Mononuclear cell (primary cell): Measurements from ENCODE around the gene CEP57L1. TPM values are rescaled to one million over a fixed set of nuclear protein-coding genes. Genes with fewer than 3 reads are reported as not detected.
"Not testable (repeated sequence)": the region's sequence is repeated elsewhere in the genome, so short reads cannot be mapped to it uniquely, and the experiment has no call there.

Experiments
- H3K27me3 ChIP-seq: 2 replicates; pipeline ENCODE4 v1.6.0; 2011; ENCODE audit warnings: low read length, control low read depth; ENCODE audit not compliant: insufficient read depth
- H3K4me1 ChIP-seq: 2 replicates; pipeline ENCODE4 v1.5.1; 2011; ENCODE audit warnings: mild to moderate bottlenecking, low read length, control low read depth; ENCODE audit not compliant: insufficient read depth
- H3K4me3 ChIP-seq: 2 replicates; pipeline ENCODE4 v1.5.1; 2011; ENCODE audit warnings: mild to moderate bottlenecking, low read length, moderate library complexity
- H3K9me3 ChIP-seq: 2 replicates; pipeline ENCODE4 v1.5.1; 2011; ENCODE audit warnings: low read depth, mild to moderate bottlenecking, control low read depth, low read length
- total RNA-seq: library from RNA; depleted of rRNA; stranded (reverse); fragments of >200 nt; gene quantifications from one replicate; pipeline ENCODE4 v1.2.3, GENCODE V29; 2012

The CEP57L1 gene
- total RNA-seq, 1 donor = 8.7 TPM

DNA sequence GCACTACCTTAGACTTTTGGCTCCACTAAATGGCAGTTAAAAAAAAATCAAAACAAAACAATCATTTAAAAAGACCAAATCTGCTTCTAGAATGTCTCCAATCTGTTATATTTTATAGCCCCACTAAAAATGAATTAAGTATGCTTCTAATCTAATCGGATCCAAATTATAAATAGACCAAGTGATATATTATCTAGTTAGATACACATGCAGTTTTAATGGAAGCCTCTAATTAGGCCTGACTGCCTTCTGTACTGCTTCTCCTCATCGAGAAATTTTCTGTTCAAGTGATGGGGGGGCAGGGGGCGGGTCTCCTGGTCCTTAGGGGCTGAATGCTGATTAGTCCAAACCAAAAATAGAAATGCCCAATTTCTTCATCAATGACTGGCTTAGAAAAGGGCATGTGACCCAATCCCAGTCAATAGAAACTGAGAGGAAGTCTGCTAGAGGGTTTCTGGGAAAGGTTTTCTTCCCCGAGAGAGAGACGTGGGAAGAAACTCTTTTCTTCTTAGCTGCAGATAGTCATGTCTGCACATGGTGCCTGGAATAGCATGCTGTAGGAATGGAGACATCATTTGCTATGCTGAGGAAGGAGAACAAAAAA is 7.5 kb upstream of the CEP57L1 start:
- no peak overlapping the region for H3K4me3 ChIP-seq
- H3K9me3 ChIP-seq = no peaks in the 10 kb centered on the region
- no peaks in the 10 kb centered on the region for H3K27me3 ChIP-seq
- H3K4me1 ChIP-seq = peaks cover 11% of the 10 kb centered on the region

DNA sequence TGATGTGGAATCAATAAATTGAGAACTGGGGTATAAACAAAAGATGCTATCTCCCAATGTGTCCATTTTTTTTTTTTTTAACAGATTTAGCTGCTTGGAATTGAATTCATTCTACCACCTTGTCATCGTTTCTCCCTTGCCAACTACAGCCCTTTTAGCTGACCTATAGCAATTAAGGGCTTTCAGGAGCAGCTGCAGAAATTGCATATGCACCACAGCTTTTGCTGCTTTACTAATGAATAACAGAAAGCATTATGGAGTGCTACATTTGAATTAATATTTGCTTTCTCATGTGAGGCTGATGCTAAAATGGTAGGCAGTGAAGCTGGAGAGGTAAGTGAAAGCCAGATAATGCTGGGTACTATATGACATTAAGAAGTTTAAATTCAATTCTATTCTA is 6.3 kb upstream of the CEP57L1 start:
- no peak overlapping the region for H3K4me3 ChIP-seq
- peaks cover 15% of the 10 kb centered on the region for H3K4me1 ChIP-seq
- no peaks in the 10 kb centered on the region for H3K27me3 ChIP-seq
- no peaks in the 10 kb centered on the region for H3K9me3 ChIP-seq

DNA sequence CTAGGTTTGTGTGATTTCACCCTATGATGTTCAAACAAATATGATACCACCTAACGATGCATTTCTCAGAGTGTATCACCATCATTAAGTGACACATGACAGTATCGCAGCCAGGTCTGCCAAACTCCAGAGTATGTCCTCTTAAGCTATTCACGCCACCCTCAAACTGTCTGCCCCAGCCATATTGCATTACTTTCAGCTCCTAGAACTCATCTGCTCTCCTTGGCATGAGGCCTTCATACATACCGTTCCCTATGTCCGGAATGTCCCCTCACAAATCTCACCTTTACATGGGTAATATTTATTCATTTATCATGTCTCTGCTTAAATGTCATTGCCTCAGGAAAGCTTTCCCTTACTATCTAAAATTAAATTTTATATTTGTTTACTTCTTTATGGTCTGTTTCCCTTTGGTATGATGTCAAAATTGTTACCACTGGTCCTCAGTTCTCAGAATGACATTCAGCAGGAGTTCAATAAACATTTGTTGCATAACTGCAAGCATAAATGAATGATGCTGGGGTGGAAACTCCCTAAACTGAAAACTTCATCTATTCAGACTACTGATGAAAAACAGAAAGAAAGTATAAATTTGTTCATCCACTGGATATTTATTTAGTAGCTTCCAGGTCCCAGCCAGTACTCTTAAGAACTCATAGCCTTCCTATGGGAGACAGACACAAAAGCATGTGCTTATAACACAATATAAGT is 3.8 kb upstream of the CEP57L1 start:
- H3K4me3 ChIP-seq = no peak overlapping the region

DNA sequence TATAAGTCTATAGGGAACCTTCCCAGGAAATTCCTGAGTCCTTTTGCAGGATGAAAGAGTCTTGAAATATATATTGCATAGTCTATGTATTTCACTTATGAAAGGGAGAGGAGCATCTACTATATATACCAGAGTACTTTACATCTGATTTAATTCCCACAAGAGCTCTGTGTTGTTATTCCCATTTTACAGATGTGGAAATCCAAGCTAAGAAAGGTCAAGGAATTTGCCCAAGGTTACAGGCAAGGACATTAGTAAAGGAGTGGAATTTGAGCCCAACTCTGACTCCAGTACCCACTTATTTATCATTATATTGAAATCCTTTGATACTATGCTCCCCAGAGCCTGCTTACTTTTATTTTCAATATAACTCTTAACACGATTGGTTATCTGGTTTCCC is 3.2 kb upstream of the CEP57L1 start:
- Histone ChIP-seq H3K4me3 (no peak overlapping the region), H3K4me1 (peaks cover 26% of the 10 kb centered on the region), H3K9me3 (no peaks in the 10 kb centered on the region), H3K27me3 (no peaks in the 10 kb centered on the region)

More for the DNA sequence above, 3.8 kb upstream of the CEP57L1 start:
- H3K9me3 ChIP-seq = no peaks in the 10 kb centered on the region
- H3K27me3 ChIP-seq = no peaks in the 10 kb centered on the region
- peaks cover 24% of the 10 kb centered on the region for H3K4me1 ChIP-seq

DNA sequence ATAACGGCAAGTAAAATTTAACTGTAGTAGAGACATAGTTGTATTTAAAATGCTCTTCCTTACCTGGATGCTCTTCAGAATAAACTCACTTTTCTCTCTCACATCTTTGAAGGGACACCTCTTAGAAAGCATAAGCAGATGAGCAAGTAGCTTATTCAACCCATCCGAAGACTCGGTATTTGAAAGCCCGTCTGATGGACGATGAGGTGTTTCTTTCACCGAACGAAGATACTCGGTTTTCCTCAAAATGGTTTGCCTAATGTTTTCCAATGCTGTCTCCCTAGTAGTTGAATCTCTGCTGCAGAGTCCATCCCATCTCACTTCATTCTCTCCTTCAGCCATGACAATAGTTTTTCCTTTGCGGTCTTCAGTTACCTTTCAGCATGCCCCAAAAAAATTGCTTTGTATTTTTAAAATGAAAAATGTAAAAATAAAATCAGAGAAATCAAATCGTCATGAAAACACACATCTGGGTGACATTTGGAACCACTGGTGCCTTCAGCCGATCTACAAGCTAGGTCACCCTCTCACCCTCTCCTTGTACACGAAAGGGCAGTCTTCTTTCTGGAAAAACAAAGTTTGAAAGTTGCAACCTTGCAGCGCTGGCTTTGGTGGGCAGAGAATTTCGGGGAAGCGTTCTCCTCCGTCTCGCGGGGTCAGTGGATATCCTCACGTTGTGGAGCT is 1.4 kb upstream of the CEP57L1 start:
- no peaks in the 10 kb centered on the region for H3K27me3 ChIP-seq
- peaks cover 26% of the 10 kb centered on the region for H3K4me1 ChIP-seq
- no peaks in the 10 kb centered on the region for H3K9me3 ChIP-seq
- H3K4me3 ChIP-seq = peak overlapping the region; percentile 63

DNA sequence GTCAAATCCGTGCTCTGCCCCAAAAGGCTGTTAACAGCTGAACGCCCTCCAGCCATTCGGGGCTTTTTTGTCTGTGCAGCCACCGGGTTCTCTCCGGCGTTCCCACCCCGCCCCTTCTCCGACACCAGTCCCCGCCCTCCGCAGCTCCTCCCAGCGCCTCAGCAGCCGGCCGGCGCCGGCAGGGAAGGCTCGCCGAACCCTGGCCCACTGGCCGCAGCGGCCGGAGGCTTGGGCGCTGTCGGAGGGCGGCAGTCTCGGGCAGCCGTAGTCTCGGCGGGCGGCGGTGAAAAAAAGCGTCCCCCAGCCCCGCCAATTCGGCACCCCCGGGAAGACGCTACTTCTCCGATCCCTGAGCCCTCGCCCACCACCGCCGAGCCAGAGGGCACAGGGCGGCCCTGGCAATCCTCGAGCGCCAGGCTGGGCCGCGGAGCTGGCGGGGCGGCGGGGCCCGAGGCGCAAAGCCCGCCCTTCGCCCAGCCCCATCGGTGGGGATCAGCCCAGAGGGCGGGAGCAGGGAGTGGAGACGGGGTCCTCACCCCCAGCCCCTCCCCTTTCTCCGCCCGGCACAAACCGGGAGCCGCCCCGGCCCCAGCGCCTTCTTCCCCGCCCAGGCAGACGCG is 781 bp upstream of the CEP57L1 start, which contains the start of gene SESN1:
TSS of gene SESN1 (minus strand) at position 431 of the 620 bp plus-strand sequence. CDS start 773 bp downstream, outside the sequence.
- Histone ChIP-seq H3K9me3 (no peaks in the 10 kb centered on the region), H3K4me3 (peak within 1 kb of the TSS; percentile 63), H3K4me1 (peaks cover 26% of the 10 kb centered on the region), H3K27me3 (no peaks in the 10 kb centered on the region)

DNA sequence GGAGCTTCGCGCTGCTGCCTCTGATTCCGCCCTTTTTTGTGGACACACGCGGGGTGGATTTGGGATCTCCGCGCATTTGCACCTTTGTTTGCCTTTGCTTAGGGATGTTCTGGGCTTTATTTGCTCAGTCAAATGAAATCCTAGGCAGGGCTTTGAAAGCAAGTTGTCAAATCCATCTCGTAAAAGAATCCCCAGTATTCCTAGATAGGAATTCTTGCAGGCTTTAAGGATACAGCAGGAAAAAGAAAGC is 453 bp downstream of the CEP57L1 start:
- no peaks in the 10 kb centered on the region for H3K27me3 ChIP-seq
- peak overlapping the region; percentile 63 for H3K4me3 ChIP-seq
- peaks cover 23% of the 10 kb centered on the region for H3K4me1 ChIP-seq
- no peaks in the 10 kb centered on the region for H3K9me3 ChIP-seq

DNA sequence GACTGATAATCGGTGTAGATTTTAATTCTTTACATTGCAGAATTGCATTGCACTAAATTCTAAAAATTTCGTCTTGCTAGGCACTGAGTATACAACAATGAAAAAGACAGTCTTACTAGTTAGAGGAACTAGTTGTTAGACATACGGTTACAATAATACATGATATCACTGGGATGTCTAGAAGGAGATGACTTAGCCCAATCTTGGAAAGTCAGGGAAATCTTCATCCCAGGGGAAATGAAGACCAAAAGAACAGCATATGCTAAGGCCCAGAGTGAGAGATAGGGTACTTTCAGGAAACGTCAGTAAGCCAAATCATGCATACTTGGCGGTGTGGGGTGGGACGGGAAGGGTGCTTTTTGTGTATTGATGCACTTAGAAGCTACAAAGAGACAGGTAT is 901 bp downstream of the CEP57L1 start:
- H3K9me3 ChIP-seq = no peaks in the 10 kb centered on the region
- H3K4me3 ChIP-seq = peak overlapping the region; percentile 63
- H3K4me1 ChIP-seq = peaks cover 21% of the 10 kb centered on the region
- H3K27me3 ChIP-seq = no peaks in the 10 kb centered on the region

DNA sequence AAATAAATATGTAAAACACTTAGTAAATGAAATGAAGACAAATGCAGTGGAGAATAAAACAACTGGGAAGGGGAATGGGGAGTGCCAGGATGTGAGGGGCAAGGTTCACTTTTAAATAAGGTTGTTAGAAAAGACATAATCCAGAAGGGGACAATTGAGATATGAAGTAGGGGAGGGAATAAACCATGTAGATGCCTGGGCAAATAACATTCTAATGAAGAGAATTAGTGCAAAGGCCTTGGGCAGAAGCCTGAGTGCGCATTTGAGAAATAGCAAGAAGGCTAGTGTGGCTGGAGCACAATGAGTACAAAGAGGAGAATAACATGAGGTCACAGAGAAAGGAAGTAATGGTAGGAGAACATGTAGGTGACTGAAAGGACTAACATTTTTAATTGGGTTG is 2.4 kb downstream of the CEP57L1 start:
- Histone ChIP-seq H3K4me1 (peaks cover 15% of the 10 kb centered on the region), H3K27me3 (no peaks in the 10 kb centered on the region), H3K9me3 (no peaks in the 10 kb centered on the region), H3K4me3 (no peak overlapping the region)

DNA sequence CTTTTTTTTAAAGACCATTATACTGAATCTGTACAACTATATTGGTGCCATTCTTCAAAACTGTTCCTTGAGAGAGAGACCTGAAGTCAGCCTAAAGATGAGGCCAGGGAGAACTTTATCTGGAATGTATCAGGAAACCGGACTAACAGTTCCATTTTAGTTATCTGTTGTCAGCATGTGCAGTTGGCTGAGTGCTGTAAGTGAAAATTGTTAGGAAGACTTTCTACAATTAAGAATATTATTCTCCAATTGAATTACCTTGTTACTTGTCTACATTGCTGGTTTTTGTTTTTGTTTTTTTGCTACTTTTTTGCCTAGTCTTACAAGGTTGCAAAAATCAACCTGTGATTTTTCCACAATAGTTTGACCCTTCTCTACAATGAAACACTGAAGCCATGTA is 7.5 kb downstream of the CEP57L1 start:
- Histone ChIP-seq H3K4me1 (no peaks in the 10 kb centered on the region), H3K27me3 (no peaks in the 10 kb centered on the region), H3K4me3 (no peak overlapping the region), H3K9me3 (no peaks in the 10 kb centered on the region)

DNA sequence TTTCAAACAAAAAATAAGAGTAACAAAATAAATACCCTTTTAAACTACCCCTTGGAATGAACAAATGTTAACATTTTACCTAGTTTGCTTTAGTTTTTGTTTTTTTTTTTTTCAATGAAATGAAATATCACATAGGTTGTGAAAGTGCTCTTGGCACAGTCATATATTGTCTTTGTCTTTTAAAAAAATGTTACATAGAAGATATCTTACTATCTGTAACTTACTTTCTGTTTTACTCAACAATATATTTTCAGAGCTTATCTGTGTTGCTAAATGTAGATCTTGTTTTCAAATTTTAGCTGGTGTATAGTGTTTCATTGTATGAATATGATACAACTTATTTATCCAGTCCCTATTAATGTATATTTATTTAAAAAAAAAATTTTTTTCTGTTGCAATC is 8.6 kb downstream of the CEP57L1 start:
- Histone ChIP-seq H3K4me3 (no peak overlapping the region), H3K4me1 (no peaks in the 10 kb centered on the region), H3K9me3 (no peaks in the 10 kb centered on the region), H3K27me3 (no peaks in the 10 kb centered on the region)

DNA sequence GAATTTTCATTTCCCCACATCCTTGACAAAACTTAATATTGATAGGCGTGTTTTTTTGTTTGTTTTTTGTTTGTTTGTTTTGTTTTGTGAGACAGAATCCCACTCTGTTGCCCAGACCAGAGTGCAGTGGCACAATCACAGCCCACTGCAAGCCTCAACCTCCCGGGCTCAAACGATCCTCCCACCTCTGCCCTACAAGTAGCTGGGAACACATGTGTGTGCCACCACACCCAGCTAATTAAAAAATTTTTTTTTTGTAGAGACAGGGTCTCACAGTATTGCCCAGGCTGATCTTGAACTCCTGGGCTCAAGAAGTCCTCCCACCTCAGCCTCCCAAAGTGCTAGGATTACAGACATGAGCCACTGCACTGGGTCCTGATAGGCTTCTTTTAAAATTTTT is 9.2 kb downstream of the CEP57L1 start:
- H3K4me1 ChIP-seq = no peaks in the 10 kb centered on the region
- no peaks in the 10 kb centered on the region for H3K9me3 ChIP-seq
- H3K27me3 ChIP-seq = no peaks in the 10 kb centered on the region
- no peak overlapping the region for H3K4me3 ChIP-seq

DNA sequence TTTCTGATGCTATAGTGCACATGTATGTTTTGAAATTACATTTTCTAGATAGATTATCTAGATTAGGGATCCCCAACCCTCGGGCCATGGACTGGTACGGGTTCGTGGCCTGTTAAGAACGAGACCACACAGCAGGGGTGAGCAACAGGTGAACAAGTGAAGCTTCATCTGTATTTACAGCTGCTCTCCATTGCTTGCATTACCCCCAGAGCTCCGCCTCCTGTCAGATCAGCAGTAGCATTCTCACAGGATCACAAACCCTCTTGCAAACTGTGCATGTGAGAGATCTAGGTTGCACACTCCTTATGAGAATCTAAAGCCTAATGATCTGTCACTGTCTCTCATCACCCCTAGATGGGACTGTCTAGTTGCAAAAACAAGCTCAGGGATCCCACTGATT is 10.4 kb downstream of the CEP57L1 start:
- Histone ChIP-seq H3K27me3 (no peaks in the 10 kb centered on the region), H3K4me3 (no peak overlapping the region)

DNA sequence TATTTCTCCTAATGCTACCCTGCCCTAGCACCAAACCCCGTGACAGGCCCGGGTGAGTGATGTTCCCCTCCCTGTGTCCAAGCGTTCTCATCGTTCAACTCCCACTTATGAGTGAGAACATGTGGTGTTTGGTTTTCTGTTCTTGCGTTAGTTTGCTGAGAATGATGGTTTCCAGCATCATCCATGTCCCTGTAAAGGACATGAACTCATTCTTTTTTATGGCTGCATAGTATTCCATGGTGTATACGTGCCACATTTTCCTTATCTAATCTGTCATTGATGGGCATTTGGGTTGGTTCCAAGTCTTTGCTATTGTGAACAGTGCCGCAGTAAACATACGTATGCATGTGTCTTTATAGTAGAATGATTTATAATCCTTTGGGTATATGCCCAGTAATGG is 14.4 kb downstream of the CEP57L1 start:
- not testable (repeated sequence) for H3K27me3 ChIP-seq, H3K4me3 ChIP-seq

More for the DNA sequence above, 10.4 kb downstream of the CEP57L1 start:
- Histone ChIP-seq H3K9me3 (no peaks in the 10 kb centered on the region), H3K4me1 (no peaks in the 10 kb centered on the region)

DNA sequence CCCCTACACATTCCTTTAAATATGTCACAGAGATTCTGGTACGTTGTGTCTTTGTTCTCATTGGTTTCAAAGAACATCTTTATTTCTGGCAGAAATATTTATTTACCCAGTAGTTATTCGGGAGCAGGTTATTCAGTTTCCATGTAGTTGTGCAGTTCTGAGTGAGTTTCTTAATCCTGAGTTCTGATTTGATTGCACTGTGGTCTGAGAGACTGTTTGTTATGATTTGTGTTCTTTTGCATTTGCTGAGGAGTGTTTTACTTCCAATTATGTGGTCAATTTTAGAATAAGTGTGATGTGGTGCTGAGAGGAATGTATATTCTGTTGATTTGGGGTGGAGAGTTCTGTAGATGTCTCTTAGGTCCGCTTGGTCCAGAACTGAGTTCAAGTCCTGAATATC is 17.4 kb downstream of the CEP57L1 start:
- H3K27me3 ChIP-seq, H3K9me3 ChIP-seq, H3K4me3 ChIP-seq, H3K4me1 ChIP-seq: not testable (repeated sequence)

More for the DNA sequence above, 14.4 kb downstream of the CEP57L1 start:
- H3K4me1 ChIP-seq, H3K9me3 ChIP-seq: not testable (repeated sequence)
